ENCODE results near the gene GP2.
"Not testable (repeated sequence)": the region's sequence is repeated elsewhere in the genome, so short reads cannot be mapped to it uniquely, and the experiment has no call there.

Gene GP2

DNA sequence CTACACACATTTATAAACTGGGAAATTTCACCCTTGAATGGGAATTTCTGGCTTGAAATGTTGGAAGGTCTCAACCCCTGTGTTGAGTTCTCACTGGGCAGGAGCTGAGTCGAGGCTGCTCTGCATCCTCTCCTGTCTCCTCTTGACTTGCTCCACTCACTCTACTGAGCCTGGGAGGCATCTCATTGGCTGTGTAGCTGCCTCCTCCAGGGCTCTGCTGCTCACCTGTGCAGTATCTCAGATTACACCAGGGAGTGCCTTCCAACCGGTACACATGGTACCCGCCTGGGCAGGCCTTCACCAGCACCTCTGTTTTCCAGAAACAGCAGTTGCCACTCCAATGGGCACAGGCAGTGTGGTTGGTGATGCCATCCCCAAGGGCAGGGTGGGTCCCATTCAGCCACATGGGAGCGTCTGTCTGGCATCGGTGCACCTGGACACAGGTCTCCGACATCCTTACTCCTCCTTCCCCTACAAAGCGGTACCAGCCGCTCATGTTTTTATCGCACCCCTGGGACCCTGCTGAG, 3.7 kb downstream of the GP2 start:
- no peak for DNase-seq (ENCODE audit: low read depth)

DNA sequence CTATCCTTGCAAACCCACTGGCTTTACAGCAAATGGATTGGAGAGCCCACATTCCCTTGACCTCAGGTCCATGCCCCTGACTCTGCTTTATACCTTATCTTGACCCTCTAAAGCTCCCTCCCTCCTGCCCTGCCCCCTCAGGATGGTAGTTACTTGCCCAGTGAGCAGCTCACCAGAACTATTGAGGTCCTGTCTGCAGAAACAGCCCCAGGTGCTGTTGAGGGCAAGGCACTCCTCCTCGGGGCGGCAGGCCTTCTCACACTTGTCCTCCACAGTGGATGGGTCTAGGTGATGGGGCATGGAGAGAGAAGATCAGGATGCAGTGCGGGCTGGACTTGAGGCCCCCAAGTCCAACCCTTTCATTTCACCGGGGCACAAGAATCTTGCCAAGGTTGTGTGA, 4.6 kb downstream of the GP2 start:
- DNase-seq (ENCODE audit: low read depth) = no peak

DNA sequence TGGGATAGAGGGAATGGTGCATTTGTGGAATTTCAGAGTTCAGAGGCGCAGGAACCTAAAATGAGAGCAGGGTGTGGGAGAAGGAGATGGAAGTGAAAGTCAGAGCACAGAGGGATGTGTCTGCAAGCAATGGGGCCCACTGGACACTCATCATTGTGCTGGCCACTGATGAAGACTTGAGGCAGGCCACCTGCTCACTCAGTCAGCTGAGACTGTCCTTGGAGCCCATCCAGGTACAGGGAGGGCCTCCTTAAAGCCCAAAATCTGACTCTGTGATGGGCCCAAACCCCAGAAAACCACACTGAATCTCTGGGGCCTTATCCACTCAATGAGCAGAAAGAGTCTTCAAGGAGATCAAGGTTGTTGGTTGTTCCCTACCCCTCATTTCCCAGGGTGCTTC, 5.6 kb downstream of the GP2 start:
- no peak for DNase-seq (ENCODE audit: low read depth)

DNA sequence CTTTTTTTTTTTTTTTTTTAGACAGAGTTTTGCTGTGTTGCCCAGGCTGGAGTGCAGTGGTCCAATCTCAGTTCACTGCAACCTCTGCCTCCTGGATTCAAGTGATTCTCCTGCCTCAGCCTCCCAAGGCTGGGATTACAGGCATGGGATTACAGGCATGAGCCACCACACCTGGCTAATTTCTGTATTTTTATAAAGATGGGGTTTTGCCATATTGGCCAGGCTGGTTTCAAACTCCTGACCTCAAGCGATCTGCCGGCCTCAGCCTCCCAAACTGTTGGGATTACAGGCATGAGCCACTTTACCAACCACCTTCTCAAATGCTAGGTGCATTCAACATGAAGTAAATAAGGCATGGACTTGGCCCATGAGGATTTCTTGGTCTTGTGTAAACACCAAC, 6.3 kb downstream of the GP2 start:
- DNase-seq (ENCODE audit: low read depth) = not testable (repeated sequence)

DNA sequence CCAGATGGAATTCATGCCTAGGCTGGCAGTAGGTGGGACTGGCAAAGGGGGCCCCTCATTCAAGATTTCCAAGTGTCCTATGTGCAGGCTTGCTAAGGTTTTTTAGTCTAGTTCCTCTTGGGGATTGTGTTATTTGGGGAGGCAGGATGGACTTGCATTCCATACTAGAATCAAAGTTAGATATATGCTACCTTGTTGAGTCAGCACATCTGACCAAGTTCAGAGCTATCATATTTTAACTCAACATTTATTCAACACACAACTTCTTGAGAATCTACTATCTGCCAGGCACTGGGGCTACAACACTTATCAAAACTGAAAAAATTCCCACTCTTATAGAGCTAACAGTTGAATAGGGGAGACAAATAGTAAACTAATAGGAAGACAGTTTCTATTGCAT, 6.7 kb downstream of the GP2 start:
- no peak for DNase-seq (ENCODE audit: low read depth)

DNA sequence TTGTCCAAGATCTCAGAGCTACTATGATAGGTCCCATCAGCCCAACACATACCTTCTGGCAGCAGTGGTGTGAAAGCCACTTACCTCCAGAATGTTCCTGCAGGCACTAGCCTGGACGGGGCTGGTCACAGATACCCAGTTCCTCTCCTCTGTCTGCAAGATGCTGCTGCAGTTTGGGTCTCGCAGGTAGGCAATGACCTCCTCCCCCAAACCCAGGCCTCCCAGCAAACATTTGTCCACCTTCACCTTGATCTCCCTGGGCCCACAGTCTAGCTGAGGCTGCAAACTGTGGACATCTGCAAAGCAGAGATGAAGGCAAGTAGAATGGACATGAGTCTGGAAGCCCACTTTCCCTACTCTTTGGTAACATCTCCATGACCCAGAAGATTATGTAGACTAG, 7.1 kb downstream of the GP2 start:
- no peak for DNase-seq (ENCODE audit: low read depth)

DNA sequence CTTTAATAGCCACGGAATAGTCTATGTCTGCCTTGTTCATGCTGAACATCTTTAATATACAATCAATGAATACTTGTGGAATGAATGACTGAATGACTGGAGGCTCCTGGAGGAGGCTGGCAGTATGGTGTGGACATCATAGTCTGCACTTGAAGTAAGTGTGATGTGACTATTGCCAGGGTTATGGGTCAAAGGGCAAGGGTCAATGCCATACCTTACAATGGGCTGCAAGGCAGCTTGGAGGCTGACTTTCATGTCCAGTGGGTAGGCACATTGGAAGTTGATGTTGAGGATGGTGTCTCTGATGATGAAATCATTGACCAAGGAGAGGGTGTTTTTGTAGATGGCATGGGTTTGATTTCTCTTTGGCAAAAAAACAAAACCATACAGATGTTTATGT, 7.9 kb downstream of the GP2 start:
- DNase-seq (ENCODE audit: low read depth) = no peak

DNA sequence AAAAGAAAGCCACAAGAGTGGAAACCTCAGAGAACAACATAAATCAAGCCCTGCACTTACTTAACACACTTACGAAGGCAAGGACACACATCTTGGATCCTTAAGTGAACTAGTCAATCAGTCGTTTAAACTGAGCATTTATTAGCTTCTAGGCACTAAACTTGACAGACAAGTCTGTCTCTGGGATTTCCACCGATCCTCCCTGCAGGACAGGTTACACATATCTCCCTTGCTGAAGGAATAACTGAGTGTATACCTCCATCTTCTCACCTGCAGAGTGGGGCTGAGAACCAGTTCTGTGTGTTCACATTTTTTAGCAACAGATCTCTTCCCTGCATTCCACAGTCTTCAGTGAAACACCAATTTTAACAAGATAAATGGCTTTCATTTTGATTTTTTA, 8.9 kb downstream of the GP2 start:
- no peak for DNase-seq (ENCODE audit: low read depth)

DNA sequence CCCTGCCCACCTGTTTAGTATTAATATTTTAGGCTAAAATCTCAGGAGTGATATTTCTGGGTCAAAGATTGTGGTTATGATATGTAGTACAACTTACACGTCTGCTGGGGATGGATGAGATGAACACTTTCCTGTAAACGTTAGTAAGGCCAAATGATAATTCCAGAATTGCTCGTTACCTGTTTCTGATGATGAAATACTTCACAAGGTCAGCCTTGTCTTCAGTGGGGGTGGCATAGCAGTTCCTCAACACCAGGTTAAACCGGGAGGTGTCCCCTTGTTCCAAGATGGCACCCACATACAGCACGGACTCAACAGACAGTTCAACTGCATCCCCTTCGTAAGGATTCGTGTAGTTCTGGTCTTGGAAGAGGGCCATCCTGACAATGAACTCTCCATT, 9.3 kb downstream of the GP2 start:
- no peak for DNase-seq (ENCODE audit: low read depth)

DNA sequence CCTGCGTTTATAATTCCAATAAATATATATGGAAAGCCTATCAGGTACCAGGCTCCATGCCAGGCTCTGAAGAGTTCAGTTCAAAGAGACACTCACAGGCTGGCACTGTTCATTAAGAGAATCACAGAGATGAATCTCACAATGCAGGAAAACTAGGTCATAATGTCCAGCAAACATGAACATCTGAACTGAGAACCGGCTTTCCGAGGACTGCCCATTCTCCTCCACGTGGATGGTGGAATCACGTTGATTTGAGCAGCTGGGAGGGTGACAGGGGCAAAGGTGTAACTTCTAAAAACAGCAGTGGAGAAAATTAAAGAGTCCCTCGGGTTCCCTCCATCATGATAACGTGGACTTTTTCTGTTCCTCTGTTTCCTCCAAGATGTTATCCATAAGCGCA, 10.2 kb downstream of the GP2 start:
- DNase-seq (ENCODE audit: low read depth) = no peak

DNA sequence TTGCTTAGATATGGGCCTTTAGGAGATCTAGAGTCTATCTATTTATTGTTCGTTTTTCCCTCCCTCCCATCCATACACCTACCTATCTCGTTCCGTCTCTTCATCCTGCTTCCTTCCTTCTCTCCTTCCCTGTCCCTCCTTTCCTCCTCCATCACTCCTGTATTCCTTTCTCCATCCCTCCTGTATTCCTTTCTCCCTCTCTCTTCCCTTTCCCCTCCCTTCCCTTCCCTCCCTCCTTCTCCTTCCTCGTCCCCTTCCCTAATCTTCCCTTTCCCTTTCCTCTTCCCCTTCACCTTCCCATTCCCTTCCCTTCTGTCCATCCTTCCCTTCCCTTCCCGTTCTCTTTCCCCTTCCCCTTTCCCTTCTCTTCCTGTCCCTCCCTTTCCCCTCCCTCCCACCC, 10.6 kb downstream of the GP2 start:
- DNase-seq (ENCODE audit: low read depth) = no peak

DNA sequence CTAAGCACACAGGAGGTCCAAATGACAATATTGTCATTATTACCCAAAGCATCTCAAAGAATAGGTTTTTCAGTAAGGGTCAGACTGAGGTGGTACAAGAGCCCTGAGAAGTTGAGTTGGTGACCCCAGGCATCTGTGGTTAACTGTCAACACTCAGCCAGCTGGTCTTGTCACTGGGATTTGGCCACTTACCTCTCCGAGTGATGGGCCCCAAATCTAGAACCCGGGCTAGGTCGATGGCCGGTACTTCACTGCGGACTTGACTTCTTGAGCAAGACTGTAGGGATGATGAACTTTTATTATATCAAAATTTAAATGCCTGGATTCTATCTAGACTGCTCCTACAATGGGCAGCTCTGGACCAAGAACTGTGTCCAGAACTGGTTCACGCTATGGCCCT, 11.5 kb downstream of the GP2 start:
- DNase-seq (ENCODE audit: low read depth) = no peak

DNA sequence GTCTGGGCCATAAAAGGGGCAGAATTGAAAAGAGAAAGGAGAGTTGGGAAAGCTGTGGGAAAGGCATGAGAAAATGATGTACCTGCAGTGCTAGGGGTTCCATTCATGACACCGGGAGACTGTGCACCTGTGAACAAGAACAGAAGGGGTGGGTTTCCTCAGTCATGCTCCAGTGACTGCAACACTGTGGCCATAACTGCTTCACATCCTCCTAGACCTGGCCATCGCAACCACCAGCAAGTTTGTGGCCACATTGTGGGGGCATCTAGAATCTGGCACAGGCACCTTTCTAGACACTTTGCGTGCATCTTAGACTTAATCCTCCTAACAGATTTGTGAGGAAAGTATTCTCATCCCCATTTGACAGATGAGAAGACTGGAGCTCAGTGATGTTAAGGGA, 12.7 kb downstream of the GP2 start:
- no peak for DNase-seq (ENCODE audit: low read depth)

DNA sequence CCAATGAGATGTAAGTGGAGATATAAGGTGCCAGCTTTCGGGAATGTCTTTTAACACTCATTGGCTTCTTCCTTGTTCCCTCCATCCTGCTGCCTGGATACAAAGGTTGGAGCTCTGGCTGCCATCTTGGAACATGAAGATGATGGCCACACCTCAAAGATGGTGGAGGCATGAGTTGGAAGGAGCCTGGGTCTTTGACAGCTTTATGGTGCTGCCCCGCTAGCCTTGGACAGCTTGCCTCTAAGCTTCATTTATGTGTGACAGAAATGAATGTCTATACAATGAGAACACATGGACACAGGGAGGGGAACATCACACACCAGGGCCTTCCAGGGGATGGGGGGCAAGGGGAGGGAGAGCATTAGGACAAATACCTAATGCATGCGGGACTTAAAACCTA, 13.6 kb downstream of the GP2 start:
- DNase-seq (ENCODE audit: low read depth) = no peak

DNA sequence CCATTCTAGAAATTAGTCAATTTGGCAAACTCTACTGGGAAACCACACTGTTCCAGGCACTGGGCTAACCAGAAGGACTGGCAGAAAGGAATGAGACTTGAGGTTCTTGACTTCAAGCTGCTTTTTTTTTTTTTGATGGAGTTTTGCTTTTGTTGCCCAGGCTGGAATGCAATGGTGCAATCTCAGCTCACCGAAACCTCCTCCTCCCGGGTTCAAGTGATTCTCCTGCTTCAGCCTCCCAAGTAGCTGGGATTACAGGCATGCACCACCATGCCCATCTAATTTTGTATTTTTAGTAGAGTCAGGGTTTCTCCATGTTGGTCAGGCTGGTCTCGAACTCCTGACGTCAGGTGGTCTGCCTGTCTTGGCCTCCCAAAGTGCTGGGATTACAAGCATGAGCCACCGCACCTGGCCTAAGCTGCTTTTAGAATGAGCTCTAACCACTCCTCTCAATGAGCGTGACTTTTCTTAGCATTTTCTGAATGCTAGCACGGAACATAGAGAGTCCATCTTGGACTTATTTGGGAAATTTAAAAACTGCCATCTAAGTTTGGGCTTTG, 14.7 kb downstream of the GP2 start:
- not testable (repeated sequence) for DNase-seq (ENCODE audit: low read depth)

DNA sequence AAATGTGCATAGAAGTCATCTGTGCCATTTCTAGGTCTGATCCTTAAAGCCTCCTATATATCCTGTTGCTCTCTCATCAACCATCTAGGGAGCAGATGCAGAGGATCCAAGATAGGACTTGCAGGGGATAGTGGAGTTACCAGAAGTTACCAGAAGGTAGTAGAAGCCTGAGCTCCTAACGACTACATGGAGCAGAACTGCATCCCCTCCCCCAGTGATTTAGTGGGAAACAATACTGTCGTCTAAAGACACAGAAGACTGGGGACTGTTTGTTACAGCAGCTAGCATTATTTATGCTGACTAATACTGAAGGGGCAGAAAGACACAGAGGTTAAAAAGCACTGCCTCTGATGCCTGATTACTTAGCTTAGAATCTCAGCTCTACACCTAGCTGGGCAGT, 15.8 kb downstream of the GP2 start:
- no peak for DNase-seq (ENCODE audit: low read depth)

DNA sequence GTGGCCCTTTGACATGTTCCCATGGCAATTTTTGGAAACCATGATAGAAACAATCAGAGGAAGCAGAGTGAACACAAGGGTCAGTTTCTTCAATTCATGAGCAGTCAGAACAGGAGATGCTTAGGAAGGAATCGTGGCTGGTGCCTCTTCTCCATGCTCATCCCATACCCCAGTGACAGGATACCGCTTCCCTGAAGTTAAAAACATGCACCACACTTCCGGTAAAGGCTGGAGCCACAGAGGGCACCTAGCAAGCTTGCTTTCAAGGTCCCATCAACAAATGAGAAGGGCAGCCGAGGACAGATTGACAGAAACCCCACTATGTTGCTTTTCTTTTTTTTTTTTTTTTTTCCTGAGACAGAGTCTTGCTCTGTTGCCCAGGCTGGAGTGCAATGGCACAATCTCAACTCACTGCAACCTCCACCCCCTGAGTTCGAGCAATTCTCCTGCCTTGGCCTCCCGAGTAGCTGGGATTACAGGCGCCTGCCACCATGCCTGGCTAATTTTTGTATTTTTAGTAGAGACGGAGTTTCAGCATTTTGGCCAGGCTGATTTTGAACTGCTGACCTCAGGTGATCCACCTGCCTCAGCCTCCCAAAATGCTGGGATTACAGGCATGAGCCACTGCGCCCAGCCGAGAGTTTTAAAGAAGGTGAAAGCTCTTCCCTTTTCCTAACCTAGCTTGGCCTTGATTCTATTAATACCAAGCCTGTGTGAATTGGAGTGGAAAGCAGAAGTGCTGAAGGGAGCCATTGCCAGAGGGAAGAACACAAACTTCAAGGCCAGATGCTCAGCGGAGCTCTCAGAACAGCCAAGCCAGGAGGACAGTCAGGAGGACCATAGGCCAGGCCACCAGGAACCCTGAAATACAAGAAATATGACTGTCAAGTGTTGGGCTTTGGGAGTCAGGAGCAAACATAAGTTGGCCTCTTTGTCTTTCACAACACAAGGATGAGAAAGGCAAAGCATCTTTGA, 16.6 kb downstream of the GP2 start:
- DNase-seq (ENCODE audit: low read depth) = no peak

DNA sequence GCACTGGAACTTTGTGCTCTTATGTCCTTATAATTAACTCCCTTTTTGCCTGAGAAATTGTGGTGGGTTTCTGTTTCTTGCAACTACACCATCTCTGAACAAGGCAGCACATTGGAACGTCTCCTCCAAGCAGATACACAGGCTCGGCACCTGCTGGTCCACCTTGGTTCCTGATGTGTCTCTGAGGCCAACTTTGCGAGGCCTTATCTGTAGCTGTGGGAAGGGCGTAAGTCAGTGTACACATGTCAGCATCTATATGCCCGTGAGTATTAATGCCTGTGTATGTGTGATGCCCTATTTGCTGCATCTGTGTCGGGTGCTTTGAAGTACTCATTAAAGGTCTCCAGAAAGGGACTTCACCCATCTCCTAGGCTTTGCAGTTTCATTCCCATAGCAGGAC, 17.5 kb downstream of the GP2 start:
- no peak for DNase-seq (ENCODE audit: low read depth)

DNA sequence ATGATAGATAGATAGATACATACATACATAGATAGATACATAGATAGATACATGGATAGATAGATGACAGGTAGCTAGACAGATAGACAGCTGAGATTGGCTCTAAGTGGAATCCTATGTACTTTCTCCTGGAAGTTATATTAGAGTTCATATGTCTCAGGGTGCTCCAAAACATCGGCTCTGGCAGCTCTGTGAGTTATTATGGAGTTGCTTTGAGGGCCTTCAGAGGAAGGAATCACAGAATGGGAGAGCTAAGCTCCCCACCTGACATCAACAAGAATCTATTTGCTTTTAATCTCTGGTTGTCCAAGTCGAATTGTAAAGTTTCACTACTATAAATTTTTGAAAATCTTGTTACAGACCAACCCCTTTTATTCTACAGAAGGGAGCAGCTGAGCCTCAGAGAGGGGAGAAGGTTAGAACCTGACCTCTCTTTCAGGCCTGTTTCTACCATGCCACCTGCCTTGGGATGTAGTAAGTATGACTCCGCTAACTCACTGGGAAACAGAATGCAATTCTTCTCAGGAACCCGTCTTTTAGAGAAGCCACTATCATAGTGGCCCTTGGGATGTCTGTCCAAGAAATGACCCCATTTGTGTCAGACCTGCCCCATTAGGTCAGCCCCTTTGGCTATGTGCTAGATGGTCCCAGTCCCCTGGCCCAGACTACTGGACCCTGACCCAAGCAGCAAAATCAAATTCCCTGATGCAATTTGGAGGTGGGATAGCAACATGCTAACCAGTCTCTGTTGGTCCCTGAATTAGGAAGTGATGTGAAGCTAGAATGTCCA, 18.3 kb downstream of the GP2 start:
- no peak for DNase-seq (ENCODE audit: low read depth)

DNA sequence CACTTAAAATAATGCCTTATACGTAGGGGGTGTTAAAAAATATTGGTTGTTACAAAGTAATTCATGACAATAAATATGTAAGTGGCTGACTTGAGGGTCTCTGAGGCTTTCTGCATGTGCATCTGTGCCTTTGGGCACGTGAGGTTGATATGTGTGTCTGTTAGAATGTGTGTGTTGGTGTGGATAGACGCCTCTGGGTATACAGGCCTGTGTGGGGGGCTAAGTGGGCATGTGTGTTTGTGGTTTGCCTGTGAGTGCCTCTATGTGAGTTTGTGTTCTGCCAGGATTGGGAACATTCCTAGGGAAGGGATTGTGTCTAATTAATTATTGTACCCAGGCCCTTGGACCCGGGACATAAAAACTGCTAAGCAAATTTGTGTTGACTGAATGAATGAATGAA, 19.0 kb downstream of the GP2 start:
- DNase-seq (ENCODE audit: low read depth) = no peak

DNA sequence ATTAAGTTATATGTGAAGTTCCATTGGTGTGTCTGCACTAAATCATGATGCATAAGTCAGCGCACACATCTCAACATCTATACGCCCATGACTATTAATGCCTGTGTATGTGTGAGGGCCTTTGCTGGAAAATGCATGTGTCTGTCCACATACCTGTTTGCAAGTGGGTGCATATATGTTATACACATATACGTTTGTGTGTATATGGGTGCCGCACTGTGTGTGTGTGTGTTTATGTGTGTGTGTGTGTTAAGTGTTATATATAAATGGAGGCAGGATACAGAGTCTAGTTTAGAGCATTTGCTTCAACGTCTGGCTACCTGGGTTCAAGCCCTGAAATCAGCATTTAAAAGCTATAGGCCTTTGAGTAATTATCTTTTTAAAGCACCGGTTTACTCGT, 19.5 kb downstream of the GP2 start:
- DNase-seq (ENCODE audit: low read depth) = no peak

DNA sequence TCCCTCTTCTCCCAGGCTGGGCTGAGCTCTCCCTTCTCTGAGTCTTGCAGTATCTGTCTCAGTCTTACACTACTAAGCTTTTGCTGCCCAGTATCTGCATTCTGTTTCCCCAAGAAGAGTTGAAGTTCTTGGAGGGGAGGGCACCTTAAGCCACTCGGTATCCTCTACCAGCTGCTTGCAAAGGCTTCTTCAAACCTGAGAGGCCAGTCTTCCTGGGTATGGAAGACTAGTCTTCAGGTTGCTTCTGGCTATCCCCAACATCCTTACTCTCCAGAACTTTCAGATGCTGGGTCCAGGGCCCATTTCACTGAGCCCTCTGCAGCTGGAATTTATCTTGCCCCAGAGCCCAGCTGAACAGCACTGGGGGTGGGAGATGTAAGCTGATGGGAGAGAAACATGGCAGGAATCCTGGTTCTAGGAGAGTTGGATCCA, 20.1 kb downstream of the GP2 start:
- no peak for DNase-seq (ENCODE audit: low read depth)

DNA sequence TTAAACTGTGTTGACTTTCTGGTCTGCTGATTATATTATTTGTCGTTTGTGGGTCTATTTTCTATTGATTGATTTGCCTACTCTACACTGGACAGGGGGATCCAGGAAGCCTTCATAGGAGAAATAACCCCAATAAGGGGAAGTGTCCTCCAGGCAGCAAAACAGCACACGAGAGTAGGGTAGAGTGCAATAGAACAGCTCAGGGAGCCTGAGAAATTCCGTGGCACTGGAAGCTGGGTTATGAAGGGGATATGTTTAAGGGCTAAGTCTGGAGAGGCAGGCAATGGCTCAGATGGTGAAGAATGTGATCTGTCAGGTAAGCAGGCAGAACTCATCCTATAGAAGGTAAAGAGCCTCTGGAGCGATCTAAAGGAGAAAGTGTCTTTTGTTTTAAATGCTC, 20.9 kb downstream of the GP2 start:
- DNase-seq (ENCODE audit: low read depth) = no peak

All from activated gamma-delta T cell treated with anti-CD3 and anti-CD28 coated beads, Interleukin-2, amount 50 U/mL, for 16 hours (primary cell).